Measurements from ENCODE around the gene SYTL2. TPM values are rescaled to one million over a fixed set of nuclear protein-coding genes. Genes with fewer than 3 reads are reported as not detected.
"Not testable (repeated sequence)": the region's sequence is repeated elsewhere in the genome, so short reads cannot be mapped to it uniquely, and the experiment has no call there.

Gene SYTL2
- total RNA-seq: 10 to 100 TPM; 28.3 to 34.7 TPM
- 10 to 100 TPM; 24.0 to 24.6 TPM for polyA plus RNA-seq (ENCODE audit: insufficient read length in 2 of 2)
- long read RNA-seq, donor 1, full-length matches to known transcripts: 1 of 1 reads
- long read RNA-seq, donor 1, partial matches to known transcripts: 0 of 1 reads
- long read RNA-seq, donor 1, other reads (novel, unspliced or antisense): 0 of 1 reads
- long read RNA-seq, donor 2, partial matches to known transcripts: 0 of 1 reads
- long read RNA-seq, donor 2, other reads (novel, unspliced or antisense): 0 of 1 reads
- long read RNA-seq, donor 3: 0 reads
- long read RNA-seq, donor 4, partial matches to known transcripts: 5 of 7 reads
- long read RNA-seq, donor 4, other reads (novel, unspliced or antisense): 0 of 7 reads

DNA sequence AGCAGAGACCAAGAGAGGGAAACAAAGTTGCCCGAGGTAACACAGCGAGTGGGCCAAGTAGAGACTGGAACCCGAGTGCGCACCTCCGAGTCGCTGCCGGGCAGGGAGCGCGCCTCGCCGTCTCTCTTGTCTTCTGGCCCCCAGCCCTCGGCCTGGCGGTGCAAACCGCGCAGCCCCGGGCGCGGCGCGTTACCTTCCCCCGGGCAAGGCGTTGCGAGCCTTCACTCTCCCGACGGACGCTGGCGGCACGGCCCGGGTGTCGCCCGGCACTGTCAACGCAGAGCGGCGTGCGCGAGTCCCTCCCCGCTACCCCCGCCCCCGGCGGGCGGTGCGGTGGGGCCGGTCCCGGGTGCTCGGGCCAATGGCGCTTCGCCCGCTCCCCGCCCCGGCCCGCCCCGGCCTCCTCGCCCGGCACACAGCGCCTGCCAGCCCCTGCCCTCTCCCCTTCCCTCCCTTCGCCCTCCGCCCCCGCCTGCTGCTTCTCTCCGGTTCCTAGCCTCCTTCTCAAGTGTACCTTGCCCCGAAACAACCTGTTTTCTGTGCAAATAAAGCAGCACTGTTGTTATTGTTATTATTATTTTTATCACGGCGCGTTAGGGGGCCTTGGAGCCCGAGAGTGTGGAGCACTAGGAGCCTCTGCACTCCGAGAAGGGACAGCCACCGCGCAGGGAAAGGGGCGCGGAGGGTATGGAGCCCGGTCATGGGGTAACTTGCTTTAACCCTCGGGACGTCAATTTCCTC, at the start of gene SYTL2:
SYTL2 (minus strand) TSS at position 271 of the 741 bp plus-strand sequence. CDS start 53,416 bp downstream, outside the sequence.
- WGBS (ENCODE audit: insufficient coverage): 0% methylated on average over 56 of the region's 72 CpGs
- Histone ChIP-seq H3K27me3 (ENCODE audit: control insufficient read depth, insufficient read depth, low read length) (peaks cover 4% of the 10 kb centered on the region), H3K9me3 (ENCODE audit: control insufficient read depth, insufficient read depth, low read length) (no peaks in the 10 kb centered on the region)

DNA sequence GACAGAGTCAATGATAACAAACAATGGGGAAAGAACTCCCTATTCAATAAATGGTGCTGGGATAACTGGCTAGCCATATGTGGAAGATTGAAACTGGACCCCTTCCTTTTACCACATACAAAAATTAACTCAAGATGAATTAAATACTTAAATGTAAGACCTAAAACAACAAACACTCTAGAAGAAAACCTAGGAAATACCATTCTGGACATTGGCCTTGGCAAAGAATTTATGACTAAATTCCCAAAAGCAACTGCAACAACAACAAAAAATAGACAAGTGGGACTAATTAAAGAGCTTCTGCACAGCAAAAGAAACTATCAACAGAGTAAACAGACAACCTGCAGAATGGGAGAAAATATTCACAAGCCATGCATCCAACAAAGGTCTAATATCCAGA, 48.6 kb upstream of the SYTL2 start:
- H3K36me3 ChIP-seq (ENCODE audit: control insufficient read depth, insufficient read depth, low read length); H3K27me3 ChIP-seq (ENCODE audit: control insufficient read depth, insufficient read depth, low read length); H3K4me1 ChIP-seq (ENCODE audit: control insufficient read depth, insufficient read depth, low read length); H3K9me3 ChIP-seq (ENCODE audit: control insufficient read depth, insufficient read depth, low read length); H3K27ac ChIP-seq (ENCODE audit: low read depth, low read length); H3K4me3 ChIP-seq (ENCODE audit: low read depth, low read length); DNase-seq (ENCODE audit: low read depth in 4 of 6, low spot score in 6 of 6): not testable (repeated sequence)

More for the DNA sequence above, at the start of gene SYTL2:
- Histone ChIP-seq H3K36me3 (ENCODE audit: control insufficient read depth, insufficient read depth, low read length) (no peaks in the 10 kb centered on the region), H3K4me1 (ENCODE audit: control insufficient read depth, insufficient read depth, low read length) (peaks cover 16% of the 10 kb centered on the region), H3K4me3 (ENCODE audit: low read depth, low read length) (peak within 1 kb of the TSS; percentile 54), H3K27ac (ENCODE audit: low read depth, low read length) (no peak within 1 kb of the TSS)
- peak in 4 of 6 donors; percentile 15 to 79 (median 57) for DNase-seq (ENCODE audit: low read depth in 4 of 6, low spot score in 6 of 6)

GRCh38 chr11:85857098-85857497, 46.2 kb upstream of the SYTL2 start:
- no peaks in the 10 kb centered on the region for H3K27me3 ChIP-seq (ENCODE audit: control insufficient read depth, insufficient read depth, low read length)
- H3K27ac ChIP-seq (ENCODE audit: low read depth, low read length): no peak overlapping the region
- no peak overlapping the region for H3K4me3 ChIP-seq (ENCODE audit: low read depth, low read length)
- H3K36me3 ChIP-seq (ENCODE audit: control insufficient read depth, insufficient read depth, low read length): no peaks in the 10 kb centered on the region
- WGBS (ENCODE audit: insufficient coverage): 98% methylated on average over 10 of the region's 10 CpGs
- H3K9me3 ChIP-seq (ENCODE audit: control insufficient read depth, insufficient read depth, low read length): no peaks in the 10 kb centered on the region
- DNase-seq (ENCODE audit: low read depth in 4 of 6, low spot score in 6 of 6): no peak
- H3K4me1 ChIP-seq (ENCODE audit: control insufficient read depth, insufficient read depth, low read length): peaks cover 6% of the 10 kb centered on the region

GRCh38 chr11:85855341-85855656, 44.4 kb upstream of the SYTL2 start, which contains the start of gene CCDC83:
Gene CCDC83, plus strand, starts transcription at chr11:85855383. Its CDS starts 9,741 bp downstream, at chr11:85865124.
- DNase-seq (ENCODE audit: low read depth in 4 of 6, low spot score in 6 of 6): peak in 1 of 6 donors; percentile 13
- Histone ChIP-seq H3K27ac (ENCODE audit: low read depth, low read length) (peak within 1 kb of the TSS; percentile 88), H3K36me3 (ENCODE audit: control insufficient read depth, insufficient read depth, low read length) (no peaks in the 10 kb centered on the region), H3K9me3 (ENCODE audit: control insufficient read depth, insufficient read depth, low read length) (no peaks in the 10 kb centered on the region), H3K4me3 (ENCODE audit: low read depth, low read length) (peak within 1 kb of the TSS; percentile 56), H3K27me3 (ENCODE audit: control insufficient read depth, insufficient read depth, low read length) (no peaks in the 10 kb centered on the region), H3K4me1 (ENCODE audit: control insufficient read depth, insufficient read depth, low read length) (peaks cover 6% of the 10 kb centered on the region)
- WGBS (ENCODE audit: insufficient coverage): 15% methylated on average over 13 of the region's 13 CpGs

DNA sequence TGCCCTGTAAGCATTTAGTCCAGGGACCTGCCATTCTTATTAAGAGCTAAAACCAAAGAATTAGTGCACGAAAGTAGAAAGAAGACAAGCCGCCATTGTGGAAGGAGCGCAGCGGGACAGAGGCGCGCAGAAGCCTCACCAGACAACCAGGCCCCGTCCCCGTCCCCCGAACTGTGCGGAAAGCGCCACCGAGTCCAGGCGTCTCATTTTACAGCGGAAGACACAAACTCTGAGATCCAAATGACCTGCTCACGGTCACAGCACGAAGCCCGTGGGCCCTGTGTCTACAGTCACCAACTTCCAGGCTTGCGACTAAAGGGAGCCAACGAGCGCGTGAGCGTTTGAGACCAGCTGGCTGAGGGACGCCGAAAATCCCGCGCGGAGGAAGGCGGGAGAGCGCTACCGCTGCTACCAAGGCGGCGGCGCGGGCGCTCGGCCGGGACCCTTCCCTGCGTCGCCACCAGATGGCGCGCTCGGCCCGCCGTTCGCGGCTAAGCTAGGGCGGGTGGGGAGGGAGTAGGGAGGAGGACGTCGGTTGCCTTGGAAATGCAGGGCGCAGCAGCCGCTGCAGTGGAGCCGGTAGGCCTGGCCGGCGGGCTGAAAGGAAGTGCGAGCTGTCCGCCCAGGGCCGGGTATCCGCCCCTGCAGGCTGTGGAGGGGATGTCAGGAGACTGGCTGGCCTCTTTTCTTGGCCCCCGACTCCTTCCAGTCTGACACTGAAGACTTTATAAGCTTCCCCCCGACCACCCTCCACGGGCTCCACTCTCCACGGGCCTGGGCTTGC, 43.8 kb upstream of the SYTL2 start:
- Histone ChIP-seq H3K9me3 (ENCODE audit: control insufficient read depth, insufficient read depth, low read length) (no peaks in the 10 kb centered on the region), H3K4me3 (ENCODE audit: low read depth, low read length) (peak overlapping the region; percentile 56), H3K36me3 (ENCODE audit: control insufficient read depth, insufficient read depth, low read length) (no peaks in the 10 kb centered on the region), H3K4me1 (ENCODE audit: control insufficient read depth, insufficient read depth, low read length) (peaks cover 6% of the 10 kb centered on the region), H3K27ac (ENCODE audit: low read depth, low read length) (peak overlapping the region; percentile 88), H3K27me3 (ENCODE audit: control insufficient read depth, insufficient read depth, low read length) (no peaks in the 10 kb centered on the region)
- peak; percentile 77 to 97 (median 87) for DNase-seq (ENCODE audit: low read depth in 4 of 6, low spot score in 6 of 6)
- WGBS (ENCODE audit: insufficient coverage): under 1% methylated on average over 61 of the region's 62 CpGs

GRCh38 chr11:85854212-85854556, 43.2 kb upstream of the SYTL2 start:
- peak overlapping the region; percentile 88 for H3K27ac ChIP-seq (ENCODE audit: low read depth, low read length)
- H3K36me3 ChIP-seq (ENCODE audit: control insufficient read depth, insufficient read depth, low read length): no peaks in the 10 kb centered on the region
- peaks cover 6% of the 10 kb centered on the region for H3K4me1 ChIP-seq (ENCODE audit: control insufficient read depth, insufficient read depth, low read length)
- no peaks in the 10 kb centered on the region for H3K9me3 ChIP-seq (ENCODE audit: control insufficient read depth, insufficient read depth, low read length)
- no peaks in the 10 kb centered on the region for H3K27me3 ChIP-seq (ENCODE audit: control insufficient read depth, insufficient read depth, low read length)
- DNase-seq (ENCODE audit: low read depth in 4 of 6, low spot score in 6 of 6): no peak
- 51% methylated on average over 3 of the region's 7 CpGs for WGBS (ENCODE audit: insufficient coverage)
- peak overlapping the region; percentile 56 for H3K4me3 ChIP-seq (ENCODE audit: low read depth, low read length)

DNA sequence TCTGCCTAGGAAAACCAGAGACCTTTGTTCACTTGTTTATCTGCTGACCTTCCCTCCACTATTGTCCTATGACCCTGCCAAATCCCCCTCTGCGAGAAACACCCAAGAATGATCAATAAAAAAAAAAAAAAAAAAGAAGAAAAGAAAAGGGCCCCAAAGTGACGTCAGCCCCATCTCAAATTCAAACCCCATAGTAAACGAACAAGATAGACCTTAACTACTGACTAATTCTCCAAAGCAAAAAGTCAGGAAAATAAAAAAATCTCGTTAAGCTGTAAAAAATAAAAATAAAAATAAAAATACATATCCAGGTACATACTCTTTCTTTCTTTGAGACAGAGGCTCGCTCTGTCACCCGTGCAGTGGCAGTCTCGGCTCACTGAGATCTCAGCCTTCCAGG, 42.6 kb upstream of the SYTL2 start:
- not testable (repeated sequence) for H3K27me3 ChIP-seq (ENCODE audit: control insufficient read depth, insufficient read depth, low read length); H3K4me3 ChIP-seq (ENCODE audit: low read depth, low read length); DNase-seq (ENCODE audit: low read depth in 4 of 6, low spot score in 6 of 6); H3K27ac ChIP-seq (ENCODE audit: low read depth, low read length); H3K36me3 ChIP-seq (ENCODE audit: control insufficient read depth, insufficient read depth, low read length); H3K4me1 ChIP-seq (ENCODE audit: control insufficient read depth, insufficient read depth, low read length); H3K9me3 ChIP-seq (ENCODE audit: control insufficient read depth, insufficient read depth, low read length)
- no CpG with 5 or more reads among the region's 7 CpGs for WGBS (ENCODE audit: insufficient coverage)

DNA sequence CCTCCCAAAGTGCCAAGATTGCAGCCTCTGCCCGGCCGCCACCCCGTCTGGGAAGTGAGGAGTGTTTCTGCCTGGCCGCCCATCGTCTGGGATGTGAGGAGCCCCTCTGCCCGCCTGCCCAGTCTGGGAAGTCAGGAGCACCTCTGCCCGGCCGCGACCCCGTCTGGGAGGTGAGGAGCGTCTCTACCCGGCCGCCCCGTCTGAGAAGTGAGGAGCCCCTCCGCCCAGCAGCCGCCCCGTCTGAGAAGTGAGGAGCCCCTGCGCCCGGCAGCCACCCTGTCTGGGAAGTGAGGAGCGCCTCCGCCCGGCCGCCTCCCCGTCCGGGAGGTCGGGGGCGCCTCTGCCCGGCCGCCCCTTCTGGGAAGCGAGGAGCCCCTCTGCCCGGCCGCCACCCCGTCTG, 41.8 kb upstream of the SYTL2 start:
- not testable (repeated sequence) for H3K27me3 ChIP-seq (ENCODE audit: control insufficient read depth, insufficient read depth, low read length); DNase-seq (ENCODE audit: low read depth in 4 of 6, low spot score in 6 of 6); H3K27ac ChIP-seq (ENCODE audit: low read depth, low read length); H3K4me3 ChIP-seq (ENCODE audit: low read depth, low read length); H3K9me3 ChIP-seq (ENCODE audit: control insufficient read depth, insufficient read depth, low read length); H3K4me1 ChIP-seq (ENCODE audit: control insufficient read depth, insufficient read depth, low read length); H3K36me3 ChIP-seq (ENCODE audit: control insufficient read depth, insufficient read depth, low read length)
- 97% methylated on average over 18 of the region's 33 CpGs for WGBS (ENCODE audit: insufficient coverage)

GRCh38 chr11:85848556-85848955, 37.6 kb upstream of the SYTL2 start:
- DNase-seq (ENCODE audit: low read depth in 4 of 6, low spot score in 6 of 6): no peak
- H3K36me3 ChIP-seq (ENCODE audit: control insufficient read depth, insufficient read depth, low read length): no peaks in the 10 kb centered on the region
- H3K27me3 ChIP-seq (ENCODE audit: control insufficient read depth, insufficient read depth, low read length): no peaks in the 10 kb centered on the region
- no peaks in the 10 kb centered on the region for H3K9me3 ChIP-seq (ENCODE audit: control insufficient read depth, insufficient read depth, low read length)
- H3K4me3 ChIP-seq (ENCODE audit: low read depth, low read length): no peak overlapping the region
- no CpG with 5 or more reads among the region's 2 CpGs for WGBS (ENCODE audit: insufficient coverage)
- no peak overlapping the region for H3K27ac ChIP-seq (ENCODE audit: low read depth, low read length)
- H3K4me1 ChIP-seq (ENCODE audit: control insufficient read depth, insufficient read depth, low read length): no peaks in the 10 kb centered on the region

All from spinal cord (tissue), 10 donors.